ENCODE results near the gene NR2F2. TPM values are rescaled to one million over a fixed set of nuclear protein-coding genes. Genes with fewer than 3 reads are reported as not detected.

The NR2F2 gene
- total RNA-seq, 6 experiments from 2014 or later, result 120 to 168 (median 142) TPM

DNA sequence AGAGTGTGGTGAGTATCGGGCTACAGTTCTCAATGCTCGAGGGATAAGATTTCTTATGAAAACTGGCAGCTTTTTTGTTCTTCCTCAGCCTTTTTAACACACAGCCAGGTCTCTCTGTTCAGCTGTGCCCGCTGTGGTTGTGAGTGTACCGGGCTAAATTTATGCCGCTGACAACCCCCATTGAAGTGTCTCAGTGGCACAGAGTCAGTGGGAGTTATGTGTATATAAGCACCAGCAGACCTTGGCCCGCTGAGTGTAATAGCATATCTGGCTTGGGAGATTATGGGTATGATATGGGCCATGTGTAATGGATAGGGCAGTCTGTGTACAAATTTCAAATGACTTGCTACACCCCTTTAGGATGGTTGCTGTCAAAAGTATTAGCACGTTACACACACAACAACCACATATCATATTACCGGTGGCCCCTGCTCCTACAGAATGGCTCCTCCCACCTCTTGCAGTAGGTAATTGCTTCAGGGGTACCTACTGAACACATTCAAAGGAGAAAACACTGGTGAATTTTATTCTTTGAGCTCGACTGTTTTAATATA lies 26.9 kb upstream of the NR2F2 start:
- peaks cover 4% of the 10 kb centered on the region; the same call in 1 of the 2 replicates for H3K4me1 Mint-ChIP-seq (ENCODE audit: low read depth)
- no peak for DNase-seq
- H3K4me3 Mint-ChIP-seq, result no peak overlapping the region
- no peak overlapping the region for H3K27ac Mint-ChIP-seq
- H3K36me3 Mint-ChIP-seq (ENCODE audit: low read depth), result peaks cover 43% of the 10 kb centered on the region
- H3K9me3 Mint-ChIP-seq, result peaks cover 11% of the 10 kb centered on the region
- no peaks in the 10 kb centered on the region for H3K27me3 Mint-ChIP-seq (ENCODE audit: insufficient read depth)
- TF ChIP-seq, protein P1, sequence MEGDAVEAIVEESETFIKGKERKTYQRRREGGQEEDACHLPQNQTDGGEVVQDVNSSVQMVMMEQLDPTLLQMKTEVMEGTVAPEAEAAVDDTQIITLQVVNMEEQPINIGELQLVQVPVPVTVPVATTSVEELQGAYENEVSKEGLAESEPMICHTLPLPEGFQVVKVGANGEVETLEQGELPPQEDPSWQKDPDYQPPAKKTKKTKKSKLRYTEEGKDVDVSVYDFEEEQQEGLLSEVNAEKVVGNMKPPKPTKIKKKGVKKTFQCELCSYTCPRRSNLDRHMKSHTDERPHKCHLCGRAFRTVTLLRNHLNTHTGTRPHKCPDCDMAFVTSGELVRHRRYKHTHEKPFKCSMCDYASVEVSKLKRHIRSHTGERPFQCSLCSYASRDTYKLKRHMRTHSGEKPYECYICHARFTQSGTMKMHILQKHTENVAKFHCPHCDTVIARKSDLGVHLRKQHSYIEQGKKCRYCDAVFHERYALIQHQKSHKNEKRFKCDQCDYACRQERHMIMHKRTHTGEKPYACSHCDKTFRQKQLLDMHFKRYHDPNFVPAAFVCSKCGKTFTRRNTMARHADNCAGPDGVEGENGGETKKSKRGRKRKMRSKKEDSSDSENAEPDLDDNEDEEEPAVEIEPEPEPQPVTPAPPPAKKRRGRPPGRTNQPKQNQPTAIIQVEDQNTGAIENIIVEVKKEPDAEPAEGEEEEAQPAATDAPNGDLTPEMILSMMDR (IDR thresholded peaks at IDR 0.05), result no peak

DNA sequence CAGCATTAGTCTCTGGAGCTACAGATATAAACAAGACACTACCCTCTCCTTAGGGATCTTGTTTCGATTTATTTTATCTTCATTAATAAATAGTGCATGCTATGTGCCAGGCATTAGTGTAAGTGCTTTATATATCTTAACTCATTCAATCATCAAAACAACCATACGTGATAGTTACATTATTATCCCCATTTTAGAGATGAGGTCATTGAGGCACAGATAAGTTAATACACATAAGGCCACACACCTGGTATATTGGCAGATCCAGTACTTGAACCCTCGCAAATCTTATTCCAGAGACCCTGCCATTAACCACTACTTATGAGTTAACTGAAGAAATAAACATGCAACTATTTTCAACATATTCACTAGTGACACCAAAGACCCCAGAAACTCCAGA lies 25.7 kb upstream of the NR2F2 start:
- peaks cover 4% of the 10 kb centered on the region; the same call in 1 of the 2 replicates for H3K4me1 Mint-ChIP-seq (ENCODE audit: low read depth)
- H3K9me3 Mint-ChIP-seq, result no peaks in the 10 kb centered on the region
- no peak overlapping the region for H3K4me3 Mint-ChIP-seq
- H3K27ac Mint-ChIP-seq, result no peak overlapping the region
- TF ChIP-seq, protein P1 (IDR thresholded peaks at IDR 0.05), result no peak
- DNase-seq, result no peak
- no peaks in the 10 kb centered on the region for H3K27me3 Mint-ChIP-seq (ENCODE audit: insufficient read depth)
- peaks cover 31% of the 10 kb centered on the region for H3K36me3 Mint-ChIP-seq (ENCODE audit: low read depth)

DNA sequence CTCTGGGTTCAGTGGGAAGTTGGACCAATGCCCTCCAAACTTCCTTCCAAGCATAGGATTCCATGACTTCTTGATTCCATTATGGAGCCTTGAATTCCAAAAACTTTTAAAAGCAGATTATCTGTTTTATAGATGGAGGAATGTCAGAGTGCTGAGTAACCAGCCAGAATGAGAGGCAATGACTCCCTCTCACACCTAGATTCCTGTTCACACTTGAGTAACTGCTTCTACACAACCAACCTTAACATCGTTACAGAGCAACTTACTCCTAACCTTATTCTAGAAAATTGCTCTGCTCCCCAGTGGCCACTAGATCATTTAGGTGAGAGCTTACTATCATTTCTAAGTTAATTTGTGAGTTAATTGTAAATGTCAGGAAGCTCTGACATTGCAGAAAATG lies 24.2 kb upstream of the NR2F2 start:
- TF ChIP-seq, protein P1 (IDR thresholded peaks at IDR 0.05), result no peak
- H3K27ac Mint-ChIP-seq, result no peak overlapping the region
- H3K4me3 Mint-ChIP-seq, result no peak overlapping the region
- no peaks in the 10 kb centered on the region for H3K27me3 Mint-ChIP-seq (ENCODE audit: insufficient read depth)
- H3K9me3 Mint-ChIP-seq, result no peaks in the 10 kb centered on the region
- H3K36me3 Mint-ChIP-seq (ENCODE audit: low read depth), result peaks cover 21% of the 10 kb centered on the region
- no peak for DNase-seq
- peaks cover 4% of the 10 kb centered on the region; the same call in 1 of the 2 replicates for H3K4me1 Mint-ChIP-seq (ENCODE audit: low read depth)

DNA sequence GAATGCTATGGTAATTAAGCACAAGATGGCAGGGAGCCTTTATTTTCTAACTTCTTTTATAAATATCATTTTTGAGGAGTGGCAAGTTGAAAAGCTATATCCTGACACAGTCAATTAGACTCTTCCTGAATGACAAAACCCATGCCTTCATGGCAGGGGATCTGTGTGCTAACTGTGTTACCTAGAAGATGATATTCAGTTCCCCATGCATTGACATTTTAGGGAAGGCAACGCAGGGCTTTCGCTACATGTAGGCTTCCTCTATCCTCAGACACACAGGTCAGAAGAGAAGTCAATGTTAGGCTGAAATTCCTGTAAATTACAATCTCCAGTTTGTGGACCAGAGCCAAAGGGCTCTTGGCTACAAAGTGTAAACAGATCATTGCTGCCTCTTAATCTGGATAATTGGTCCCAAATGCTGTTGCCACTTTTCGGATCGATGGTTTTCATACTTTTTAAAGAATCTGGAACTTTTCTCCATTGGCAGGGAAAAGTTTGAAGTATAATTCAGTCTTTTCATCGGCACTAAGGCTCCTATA lies 22.6 kb upstream of the NR2F2 start:
- H3K9me3 Mint-ChIP-seq, result no peaks in the 10 kb centered on the region
- TF ChIP-seq, protein P1 (IDR thresholded peaks at IDR 0.05), result no peak
- H3K27ac Mint-ChIP-seq, result no peak overlapping the region
- peaks cover 16% of the 10 kb centered on the region for H3K4me1 Mint-ChIP-seq (ENCODE audit: low read depth)
- no peak for DNase-seq
- no peak overlapping the region for H3K4me3 Mint-ChIP-seq
- H3K27me3 Mint-ChIP-seq (ENCODE audit: insufficient read depth), result no peaks in the 10 kb centered on the region
- H3K36me3 Mint-ChIP-seq (ENCODE audit: low read depth), result peaks cover 21% of the 10 kb centered on the region

DNA sequence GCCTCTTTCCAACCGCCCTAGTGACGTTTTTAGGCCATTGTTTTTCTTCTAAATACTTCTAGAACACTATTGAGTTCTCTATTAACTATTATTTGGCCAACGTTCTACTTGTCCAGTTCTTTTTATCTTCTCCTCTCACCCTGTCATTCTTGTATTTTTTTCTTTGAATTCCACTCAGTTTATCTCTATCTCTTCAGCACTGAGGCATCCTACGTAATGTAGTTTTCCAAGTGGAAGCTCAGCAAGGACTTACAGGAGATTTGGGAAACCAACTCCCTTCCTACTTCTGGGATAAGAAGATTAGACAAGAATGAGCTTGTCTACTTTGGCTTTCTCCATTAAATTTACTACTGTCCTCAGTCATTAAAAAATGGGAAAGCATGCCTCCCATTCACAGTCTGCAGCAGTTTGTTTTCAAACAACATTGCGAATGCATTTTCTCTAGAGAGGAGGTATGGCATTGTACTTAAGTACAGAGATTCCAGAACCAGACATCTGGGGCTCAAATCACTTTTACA lies 21.3 kb upstream of the NR2F2 start:
- Mint-ChIP-seq H3K9me3 (no peaks in the 10 kb centered on the region), H3K4me3 (no peak overlapping the region), H3K36me3 (ENCODE audit: low read depth) (peaks cover 21% of the 10 kb centered on the region), H3K4me1 (ENCODE audit: low read depth) (peaks cover 22% of the 10 kb centered on the region), H3K27me3 (ENCODE audit: insufficient read depth) (no peaks in the 10 kb centered on the region), H3K27ac (no peak overlapping the region)
- DNase-seq, result no peak
- TF ChIP-seq, protein P1 (IDR thresholded peaks at IDR 0.05), result no peak
